ENCODE measurements around the gene ASB5.

DNA sequence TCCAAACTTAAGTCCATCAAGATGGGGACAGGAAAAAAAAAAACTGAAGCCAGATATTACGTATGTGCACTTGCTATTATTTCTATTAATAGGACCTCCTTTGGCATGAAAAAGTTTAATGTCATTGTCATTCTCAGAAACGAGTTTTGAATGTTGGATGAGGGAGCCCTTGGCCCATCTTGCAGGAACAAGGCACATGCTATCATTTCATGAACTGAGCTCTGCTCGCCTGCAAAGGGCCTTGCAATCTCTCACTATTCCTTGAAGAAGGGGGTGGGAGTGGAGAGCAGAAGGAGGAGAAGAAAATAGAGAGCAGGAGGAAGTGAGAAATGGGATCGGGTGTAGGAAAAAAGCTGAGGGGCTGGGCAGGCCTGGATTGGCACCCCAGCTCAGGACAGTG, 39.4 kb downstream of the ASB5 start:
- TF ChIP-seq, protein P1, sequence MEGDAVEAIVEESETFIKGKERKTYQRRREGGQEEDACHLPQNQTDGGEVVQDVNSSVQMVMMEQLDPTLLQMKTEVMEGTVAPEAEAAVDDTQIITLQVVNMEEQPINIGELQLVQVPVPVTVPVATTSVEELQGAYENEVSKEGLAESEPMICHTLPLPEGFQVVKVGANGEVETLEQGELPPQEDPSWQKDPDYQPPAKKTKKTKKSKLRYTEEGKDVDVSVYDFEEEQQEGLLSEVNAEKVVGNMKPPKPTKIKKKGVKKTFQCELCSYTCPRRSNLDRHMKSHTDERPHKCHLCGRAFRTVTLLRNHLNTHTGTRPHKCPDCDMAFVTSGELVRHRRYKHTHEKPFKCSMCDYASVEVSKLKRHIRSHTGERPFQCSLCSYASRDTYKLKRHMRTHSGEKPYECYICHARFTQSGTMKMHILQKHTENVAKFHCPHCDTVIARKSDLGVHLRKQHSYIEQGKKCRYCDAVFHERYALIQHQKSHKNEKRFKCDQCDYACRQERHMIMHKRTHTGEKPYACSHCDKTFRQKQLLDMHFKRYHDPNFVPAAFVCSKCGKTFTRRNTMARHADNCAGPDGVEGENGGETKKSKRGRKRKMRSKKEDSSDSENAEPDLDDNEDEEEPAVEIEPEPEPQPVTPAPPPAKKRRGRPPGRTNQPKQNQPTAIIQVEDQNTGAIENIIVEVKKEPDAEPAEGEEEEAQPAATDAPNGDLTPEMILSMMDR (IDR thresholded peaks at IDR 0.05): no peak
- TF ChIP-seq POLR2A (IDR thresholded peaks at IDR 0.05): no peak

All from stomach (tissue), 4 donors.